ENCODE measurements around the gene ANKRD10. TPM values are rescaled to one million over a fixed set of nuclear protein-coding genes. Genes with fewer than 3 reads are reported as not detected.

The ANKRD10 gene
- total RNA-seq, 1 experiment from 2014 or later: 168 TPM

DNA sequence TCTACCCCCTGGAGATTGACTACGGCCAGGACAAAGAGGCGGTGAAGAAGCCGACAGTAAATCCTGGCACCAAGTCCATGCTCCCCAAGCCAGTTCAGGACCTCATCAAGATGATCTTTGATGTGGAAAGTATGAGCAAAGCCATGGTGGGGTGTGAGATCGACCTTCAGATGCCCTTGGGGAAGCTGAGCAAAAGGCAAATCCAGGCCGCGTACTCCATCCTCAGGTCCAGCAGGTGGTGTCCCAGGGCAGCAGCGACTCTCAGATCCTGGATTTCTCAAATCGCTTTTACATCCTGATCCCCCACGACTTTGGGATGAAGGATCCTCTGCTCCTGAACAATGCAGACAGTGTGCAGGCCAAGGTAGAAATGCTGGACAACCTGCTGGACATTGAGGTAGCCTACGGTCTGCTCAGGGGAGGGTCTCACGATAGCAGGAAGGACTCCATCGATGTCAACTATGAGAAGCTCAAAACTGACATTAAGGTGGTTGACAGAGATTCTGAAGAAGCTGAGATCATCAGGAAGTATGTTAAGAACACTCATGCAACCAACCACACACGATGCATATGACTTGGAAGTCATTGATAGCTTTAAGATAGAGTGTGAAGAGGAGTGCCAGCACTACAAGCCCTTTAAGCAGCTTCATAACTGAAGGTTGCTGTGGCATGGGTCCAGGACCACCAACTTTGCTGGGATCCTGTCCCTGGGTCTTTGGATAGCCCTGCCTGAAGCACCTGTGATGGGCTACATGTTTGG is 24.0 kb upstream of the ANKRD10 start:
- peaks cover 8% of the 10 kb centered on the region for H3K4me1 ChIP-seq (ENCODE audit: low read length)
- no peaks in the 10 kb centered on the region for H3K36me3 ChIP-seq (ENCODE audit: insufficient read depth, low read length)
- DNase-seq: no peak
- no peak overlapping the region for H3K9ac ChIP-seq (ENCODE audit: low read length)
- no peaks in the 10 kb centered on the region for H4K20me1 ChIP-seq (ENCODE audit: insufficient read depth, low read depth, low read length)
- H3K27ac ChIP-seq (ENCODE audit: low read length): no peak overlapping the region
- H3K4me3 ChIP-seq (ENCODE audit: low read length): no peak overlapping the region
- H3K9me3 ChIP-seq (ENCODE audit: low read length): no peaks in the 10 kb centered on the region
- H3K4me2 ChIP-seq (ENCODE audit: low read depth, low read length, poor library complexity, severe bottlenecking): no peak overlapping the region
- no peaks in the 10 kb centered on the region for H3K27me3 ChIP-seq (ENCODE audit: low read length)
- H3K9me2 ChIP-seq (replicated peaks; ENCODE audit: insufficient read depth, low read length): no peaks in the 10 kb centered on the region
- no peak overlapping the region for H2AFZ ChIP-seq (ENCODE audit: low read length)
- no peaks in the 10 kb centered on the region for H3K79me2 ChIP-seq (ENCODE audit: low read length)

- Histone ChIP-seq H3K79me2 (ENCODE audit: low read length) (no peaks in the 10 kb centered on the region), H3K27me3 (ENCODE audit: low read length) (no peaks in the 10 kb centered on the region), H3K27ac (ENCODE audit: low read length) (no peak overlapping the region), H4K20me1 (ENCODE audit: insufficient read depth, low read depth, low read length) (no peaks in the 10 kb centered on the region), H3K4me1 (ENCODE audit: low read length) (peaks cover 8% of the 10 kb centered on the region), H3K4me3 (ENCODE audit: low read length) (no peak overlapping the region), H2AFZ (ENCODE audit: low read length) (no peak overlapping the region), H3K9me3 (ENCODE audit: low read length) (no peaks in the 10 kb centered on the region), H3K36me3 (ENCODE audit: insufficient read depth, low read length) (no peaks in the 10 kb centered on the region), H3K4me2 (ENCODE audit: low read depth, low read length, poor library complexity, severe bottlenecking) (no peak overlapping the region), H3K9ac (ENCODE audit: low read length) (no peak overlapping the region), H3K9me2 (replicated peaks; ENCODE audit: insufficient read depth, low read length) (no peaks in the 10 kb centered on the region)
- DNase-seq: peak; percentile 58
Observed at GRCh38 chr13:110937511-110938285, 22.8 kb upstream of the ANKRD10 start.

DNA sequence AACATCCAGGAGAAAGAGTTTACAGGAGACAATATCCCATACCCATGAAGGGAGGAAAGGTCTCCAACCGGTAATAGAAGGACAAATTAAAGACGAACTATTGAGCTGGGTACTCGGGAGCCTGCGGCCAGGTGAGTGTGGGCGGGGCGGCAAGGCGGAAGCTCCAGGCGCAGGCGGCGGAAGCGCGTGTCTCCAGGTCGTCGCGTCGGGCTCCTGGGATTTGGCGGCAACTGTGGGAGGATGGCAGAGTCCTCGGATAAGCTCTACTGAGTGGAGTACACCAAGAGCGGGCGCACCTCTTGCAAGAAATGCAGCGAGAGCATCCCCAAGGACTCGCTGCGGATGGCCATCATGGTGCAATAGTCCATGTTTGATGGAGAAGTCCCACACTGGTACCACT is 21.6 kb upstream of the ANKRD10 start:
- no peaks in the 10 kb centered on the region for H3K36me3 ChIP-seq (ENCODE audit: insufficient read depth, low read length)
- peaks cover 8% of the 10 kb centered on the region for H3K4me1 ChIP-seq (ENCODE audit: low read length)
- H3K4me3 ChIP-seq (ENCODE audit: low read length): no peak overlapping the region
- DNase-seq: no peak
- H3K4me2 ChIP-seq (ENCODE audit: low read depth, low read length, poor library complexity, severe bottlenecking): no peak overlapping the region
- no peak overlapping the region for H2AFZ ChIP-seq (ENCODE audit: low read length)
- H4K20me1 ChIP-seq (ENCODE audit: insufficient read depth, low read depth, low read length): no peaks in the 10 kb centered on the region
- H3K27me3 ChIP-seq (ENCODE audit: low read length): no peaks in the 10 kb centered on the region
- no peaks in the 10 kb centered on the region for H3K9me3 ChIP-seq (ENCODE audit: low read length)
- H3K79me2 ChIP-seq (ENCODE audit: low read length): no peaks in the 10 kb centered on the region
- no peak overlapping the region for H3K9ac ChIP-seq (ENCODE audit: low read length)
- H3K9me2 ChIP-seq (replicated peaks; ENCODE audit: insufficient read depth, low read length): no peaks in the 10 kb centered on the region
- H3K27ac ChIP-seq (ENCODE audit: low read length): no peak overlapping the region

DNA sequence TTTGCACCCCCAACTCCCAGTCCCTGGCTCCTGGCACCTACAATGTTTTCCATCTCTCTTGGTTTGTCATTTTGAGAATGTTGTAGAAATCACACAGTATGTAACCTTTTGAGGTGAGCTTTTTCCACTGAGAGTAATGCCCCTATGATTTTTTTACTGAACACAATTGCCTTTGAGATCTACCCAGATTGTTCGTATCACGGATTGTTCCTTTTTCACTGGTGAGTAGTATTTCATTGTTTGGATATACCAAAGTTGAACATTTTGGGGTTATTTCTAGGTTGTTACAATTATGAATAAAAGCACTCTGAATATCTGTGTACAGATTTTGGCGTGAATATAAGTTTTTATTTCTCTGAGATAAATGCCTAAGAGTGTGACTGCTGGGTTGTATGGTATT is 17.7 kb upstream of the ANKRD10 start:
- Histone ChIP-seq H3K27ac (ENCODE audit: low read length) (no peak overlapping the region), H3K4me3 (ENCODE audit: low read length) (no peak overlapping the region), H3K36me3 (ENCODE audit: insufficient read depth, low read length) (no peaks in the 10 kb centered on the region), H3K79me2 (ENCODE audit: low read length) (no peaks in the 10 kb centered on the region), H3K9me2 (replicated peaks; ENCODE audit: insufficient read depth, low read length) (no peaks in the 10 kb centered on the region), H3K27me3 (ENCODE audit: low read length) (no peaks in the 10 kb centered on the region), H3K9me3 (ENCODE audit: low read length) (no peaks in the 10 kb centered on the region), H3K9ac (ENCODE audit: low read length) (no peak overlapping the region), H3K4me1 (ENCODE audit: low read length) (peaks cover 7% of the 10 kb centered on the region), H3K4me2 (ENCODE audit: low read depth, low read length, poor library complexity, severe bottlenecking) (no peak overlapping the region), H2AFZ (ENCODE audit: low read length) (no peak overlapping the region), H4K20me1 (ENCODE audit: insufficient read depth, low read depth, low read length) (no peaks in the 10 kb centered on the region)
- no peak for DNase-seq

DNA sequence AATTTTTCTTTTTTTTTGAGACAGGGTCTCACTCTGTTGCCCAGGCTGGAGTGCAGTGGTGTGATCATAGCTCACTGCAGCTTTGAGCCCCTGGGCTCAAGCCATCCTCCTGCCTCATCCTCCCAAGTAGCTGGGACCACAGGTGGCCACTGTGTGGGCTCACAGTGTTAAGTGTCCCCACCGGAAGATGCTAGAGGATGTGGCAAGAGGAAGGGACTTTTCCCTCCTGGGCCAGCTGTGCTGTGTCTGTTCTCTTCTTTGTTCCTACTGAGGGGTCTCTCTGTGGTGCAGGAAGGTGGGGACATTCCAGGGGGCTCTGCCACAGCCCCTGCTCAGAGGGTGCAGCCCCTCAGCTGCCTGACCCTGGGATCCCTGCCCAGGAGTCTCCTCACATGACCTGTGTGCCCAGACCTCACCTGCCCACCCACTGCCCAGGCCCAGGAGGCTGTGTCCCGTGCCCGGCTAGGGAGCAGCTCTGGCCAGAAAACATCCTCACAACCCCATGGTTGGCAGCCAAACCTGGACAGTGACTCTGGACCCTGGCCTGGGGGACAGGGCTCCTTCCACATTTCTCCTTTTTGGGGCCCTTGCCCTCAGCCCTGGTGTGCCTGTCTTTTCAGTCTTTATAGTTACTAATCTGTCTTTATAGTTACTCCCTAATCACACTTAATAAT is 14.4 kb upstream of the ANKRD10 start:
- H3K4me2 ChIP-seq (ENCODE audit: low read depth, low read length, poor library complexity, severe bottlenecking): no peak overlapping the region
- no peak overlapping the region for H3K27ac ChIP-seq (ENCODE audit: low read length)
- H4K20me1 ChIP-seq (ENCODE audit: insufficient read depth, low read depth, low read length): no peaks in the 10 kb centered on the region
- no peak overlapping the region for H3K9ac ChIP-seq (ENCODE audit: low read length)
- H3K4me3 ChIP-seq (ENCODE audit: low read length): no peak overlapping the region
- peaks cover 9% of the 10 kb centered on the region for H3K4me1 ChIP-seq (ENCODE audit: low read length)
- H3K27me3 ChIP-seq (ENCODE audit: low read length): no peaks in the 10 kb centered on the region
- H3K9me3 ChIP-seq (ENCODE audit: low read length): no peaks in the 10 kb centered on the region
- no peak for DNase-seq
- H2AFZ ChIP-seq (ENCODE audit: low read length): no peak overlapping the region
- no peaks in the 10 kb centered on the region for H3K79me2 ChIP-seq (ENCODE audit: low read length)
- H3K9me2 ChIP-seq (replicated peaks; ENCODE audit: insufficient read depth, low read length): no peaks in the 10 kb centered on the region
- no peaks in the 10 kb centered on the region for H3K36me3 ChIP-seq (ENCODE audit: insufficient read depth, low read length)

- H3K4me2 ChIP-seq (ENCODE audit: low read depth, low read length, poor library complexity, severe bottlenecking): no peak overlapping the region
- no peaks in the 10 kb centered on the region for H4K20me1 ChIP-seq (ENCODE audit: insufficient read depth, low read depth, low read length)
- no peak overlapping the region for H2AFZ ChIP-seq (ENCODE audit: low read length)
- no peaks in the 10 kb centered on the region for H3K9me2 ChIP-seq (replicated peaks; ENCODE audit: insufficient read depth, low read length)
- peaks cover 22% of the 10 kb centered on the region for H3K4me1 ChIP-seq (ENCODE audit: low read length)
- peak; percentile 72 for DNase-seq
- no peak overlapping the region for H3K9ac ChIP-seq (ENCODE audit: low read length)
- no peak overlapping the region for H3K27ac ChIP-seq (ENCODE audit: low read length)
- no peaks in the 10 kb centered on the region for H3K9me3 ChIP-seq (ENCODE audit: low read length)
- no peak overlapping the region for H3K4me3 ChIP-seq (ENCODE audit: low read length)
- H3K79me2 ChIP-seq (ENCODE audit: low read length): no peaks in the 10 kb centered on the region
- H3K36me3 ChIP-seq (ENCODE audit: insufficient read depth, low read length): no peaks in the 10 kb centered on the region
- H3K27me3 ChIP-seq (ENCODE audit: low read length): no peaks in the 10 kb centered on the region; the same call in 1 of the 2 replicates
Observed at GRCh38 chr13:110925023-110925612, 10.2 kb upstream of the ANKRD10 start.

DNA sequence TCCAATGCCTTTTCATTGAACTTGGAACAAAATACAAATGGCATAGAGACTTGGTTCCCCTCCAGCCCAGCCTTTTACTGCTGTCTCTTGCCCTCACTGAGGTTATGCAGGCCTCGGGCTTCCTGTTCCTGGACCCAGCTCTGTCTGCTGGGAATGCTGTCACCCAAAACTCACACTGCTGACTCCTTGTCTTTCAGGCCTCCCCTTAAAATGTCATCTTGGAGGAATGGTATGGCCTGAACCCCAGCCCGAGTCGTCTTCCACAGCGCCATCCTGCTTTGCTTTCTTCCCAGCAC is 9.7 kb upstream of the ANKRD10 start:
- Histone ChIP-seq H3K79me2 (ENCODE audit: low read length) (no peaks in the 10 kb centered on the region), H3K9me2 (replicated peaks; ENCODE audit: insufficient read depth, low read length) (no peaks in the 10 kb centered on the region), H3K36me3 (ENCODE audit: insufficient read depth, low read length) (no peaks in the 10 kb centered on the region), H3K4me1 (ENCODE audit: low read length) (peaks cover 22% of the 10 kb centered on the region), H2AFZ (ENCODE audit: low read length) (no peak overlapping the region), H3K9me3 (ENCODE audit: low read length) (no peaks in the 10 kb centered on the region), H3K9ac (ENCODE audit: low read length) (no peak overlapping the region), H3K4me3 (ENCODE audit: low read length) (no peak overlapping the region), H3K4me2 (ENCODE audit: low read depth, low read length, poor library complexity, severe bottlenecking) (no peak overlapping the region), H3K27me3 (ENCODE audit: low read length) (no peaks in the 10 kb centered on the region; the same call in 1 of the 2 replicates), H4K20me1 (ENCODE audit: insufficient read depth, low read depth, low read length) (no peaks in the 10 kb centered on the region), H3K27ac (ENCODE audit: low read length) (no peak overlapping the region)
- DNase-seq: no peak

All from Karpas-422 (cell line).